Regular cardiac myocyte (primary cell): ENCODE data around the gene GOLGA6A. TPM values are rescaled to one million over a fixed set of nuclear protein-coding genes. Genes with fewer than 3 reads are reported as not detected.

ENCODE experiments used
- total RNA-seq: library from RNA; depleted of rRNA; stranded (reverse); fragments of >200 nt; gene quantifications from 2 replicates; pipeline ENCODE4 v1.2.3, GENCODE V29; 2014

GOLGA6A gene, protein sequence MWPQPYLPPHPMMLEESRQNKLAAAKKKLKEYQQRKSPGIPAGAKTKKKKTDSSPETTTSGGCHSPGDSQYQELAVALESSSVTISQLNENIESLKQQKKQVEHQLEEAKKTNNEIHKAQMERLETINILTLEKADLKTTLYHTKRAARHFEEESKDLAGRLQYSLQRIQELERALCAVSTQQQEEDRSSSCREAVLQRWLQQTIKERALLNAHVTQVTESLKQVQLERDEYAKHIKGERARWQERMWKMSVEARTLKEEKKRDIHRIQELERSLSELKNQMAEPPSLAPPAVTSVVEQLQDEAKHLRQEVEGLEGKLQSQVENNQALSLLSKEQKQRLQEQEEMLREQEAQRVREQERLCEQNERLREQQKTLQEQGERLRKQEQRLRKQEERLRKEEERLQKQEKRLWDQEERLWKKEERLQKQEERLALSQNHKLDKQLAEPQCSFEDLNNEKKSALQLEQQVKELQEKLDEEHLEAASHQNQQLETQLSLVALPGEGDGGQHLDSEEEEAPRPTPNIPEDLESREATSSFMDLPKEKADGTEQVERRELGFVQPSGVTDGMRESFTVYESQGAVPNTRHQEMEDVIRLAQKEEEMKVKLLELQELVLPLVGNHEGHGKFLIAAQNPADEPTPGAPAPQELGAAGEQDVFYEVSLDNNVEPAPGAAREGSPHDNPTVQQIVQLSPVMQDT
- under 0.01 and 0.28 TPM in 2 replicates for total RNA-seq

DNA sequence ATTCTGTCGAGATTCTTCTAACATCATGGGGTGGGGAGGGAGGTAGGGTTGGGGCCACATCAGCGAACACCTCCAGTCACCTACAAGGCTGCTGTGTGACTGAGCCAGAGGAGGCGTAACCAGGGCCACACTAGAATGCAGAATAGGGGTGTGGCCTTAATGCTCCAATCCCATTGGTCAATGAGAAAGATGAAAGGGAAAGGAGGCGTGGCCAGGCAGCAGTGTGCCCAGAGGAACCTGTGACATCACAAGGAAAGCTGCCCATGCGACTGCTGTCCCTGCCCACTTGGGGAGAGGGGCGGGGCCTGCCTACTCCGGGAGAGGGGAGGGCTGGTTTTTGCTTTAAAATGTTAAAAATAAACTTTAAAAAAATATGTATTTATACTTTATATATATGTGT, at the start of gene GOLGA6A:
Gene GOLGA6A, minus strand, starts transcription at position 101 of the 400 bp plus-strand sequence. Its CDS starts 41 bp downstream, at position 60.

DNA sequence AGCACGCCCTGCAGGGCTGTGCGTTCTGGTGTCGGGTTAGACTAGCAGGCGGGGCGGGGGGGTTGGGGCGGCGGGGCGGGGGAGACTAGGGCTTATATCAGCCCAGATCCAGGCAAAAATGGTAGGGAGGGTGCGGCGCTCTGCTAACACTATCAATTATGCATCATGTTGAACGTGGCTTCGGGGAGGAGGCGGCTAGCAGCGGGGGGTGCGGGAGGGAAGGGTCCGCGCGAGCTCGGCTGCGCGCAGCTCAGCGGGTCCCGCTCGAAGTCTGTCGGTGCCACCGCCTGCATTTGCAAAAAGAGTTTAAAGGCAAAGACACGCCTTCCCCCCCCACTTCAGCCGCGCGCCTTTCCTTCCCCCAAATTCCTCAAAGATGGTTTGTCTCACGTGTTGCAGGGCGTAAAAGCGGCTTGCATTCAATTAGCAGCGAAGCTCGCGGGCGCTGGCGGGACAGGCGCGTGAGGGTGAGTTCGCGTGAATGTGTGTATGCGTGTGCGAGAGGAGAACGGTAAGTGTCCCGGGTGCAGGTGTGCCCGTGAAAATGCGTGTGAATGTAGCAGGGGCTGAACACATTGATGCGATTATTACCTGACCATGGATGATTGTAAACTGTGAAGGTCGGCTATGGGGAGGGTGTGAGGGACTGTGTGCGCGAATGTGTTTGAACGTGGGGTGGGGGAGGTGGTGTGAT, 48.0 kb upstream of the GOLGA6A start, which contains the start of gene ISLR2:
Gene ISLR2, plus strand, starts transcription at position 432 of the 694 bp plus-strand sequence. CDS start 2,169 bp downstream, outside the sequence.

Other genes starting within 250 kb of the GOLGA6A start
- gene TBC1D21, start 209.0 kb downstream of the GOLGA6A start, total RNA-seq = not detected in 2 replicates
- gene LOXL1, start 156.1 kb downstream of the GOLGA6A start, total RNA-seq = 62.3 and 86.5 TPM in 2 replicates
- 18.0 and 27.2 TPM in 2 replicates for gene STOML1, start 90.3 kb downstream of the GOLGA6A start, total RNA-seq
- gene PML, start 87.8 kb downstream of the GOLGA6A start, total RNA-seq = 31.0 and 33.2 TPM in 2 replicates
- gene ISLR2, start 48.0 kb upstream of the GOLGA6A start, total RNA-seq = under 0.01 and 0.58 TPM in 2 replicates
- 18.8 and 23.4 TPM in 2 replicates for gene ISLR, start 91.2 kb upstream of the GOLGA6A start, total RNA-seq
- gene STRA6, start 120.2 kb upstream of the GOLGA6A start, total RNA-seq = 0.85 and 2.5 TPM in 2 replicates
- gene CCDC33, start 153.8 kb upstream of the GOLGA6A start, total RNA-seq = not detected in 2 replicates